Measurements from ENCODE around the gene PTBP3.

- no peak for TF ChIP-seq CTCF (IDR thresholded peaks at IDR 0.05; ENCODE audit: insufficient read depth, low read depth, low read length)
- no peak for TF ChIP-seq EZH2 (IDR thresholded peaks at IDR 0.05; ENCODE audit: insufficient read depth, low read length)
These were observed 53.9 kb downstream of the PTBP3 start for GRCh38 chr9:112279501-112279900.

Data from astrocyte (in vitro differentiated cells and primary cell).